Activated B cell treated with CpG ODN at 0.5 μM for 24 hours (primary cell): Measurements from ENCODE around the gene SVEP1. TPM values are rescaled to one million over a fixed set of nuclear protein-coding genes. Genes with fewer than 3 reads are reported as not detected.

Source experiments
- ATAC-seq: fragments of 200-7000 bp; cut with Tn5 transposase; one replicate; pipeline ENCODE4 v1.10.0; 2021; ENCODE audit warnings: low read depth, mild to moderate bottlenecking, moderate library complexity
- CTCF ChIA-PET: fragments of 350-600 bp; sonication (Branson Sonifier 250); formaldehyde crosslinking; loops from one replicate; lab custom pipeline; 2021; ENCODE audit warnings: antibody characterized with exemption; lab: Charles Lee
- POLR2A ChIA-PET: fragments of 350-600 bp; sonication (Branson Sonifier 250); formaldehyde crosslinking; loops from one replicate; lab custom pipeline; 2021; ENCODE audit warnings: antibody characterized with exemption; lab: Charles Lee
- DNase-seq: peaks from one replicate; pipeline ENCODE4 v3.0.0; 2022
- H3K27ac Mint-ChIP-seq: one replicate; pipeline ENCODE4 v1.8.0; 2020; ENCODE audit warnings: mixed read lengths
- H3K27me3 Mint-ChIP-seq: one replicate; pipeline ENCODE4 v1.8.0; 2021; ENCODE audit warnings: mixed read lengths
- H3K36me3 Mint-ChIP-seq: one replicate; pipeline ENCODE4 v1.8.0; 2021; ENCODE audit warnings: low read depth, mixed read lengths
- H3K4me1 Mint-ChIP-seq: one replicate; pipeline ENCODE4 v1.8.0; 2021; ENCODE audit warnings: mixed read lengths
- H3K4me3 Mint-ChIP-seq: one replicate; pipeline ENCODE4 v1.8.0; 2020; ENCODE audit warnings: mild to moderate bottlenecking, mixed read lengths
- H3K9me3 Mint-ChIP-seq: one replicate; pipeline ENCODE4 v1.8.0; 2020; ENCODE audit warnings: mixed read lengths
- CTCF ChIP-seq: fragments of 200-600 bp; IDR thresholded peaks from one replicate; pipeline ENCODE4 v1.8.0; 2022; ENCODE audit warnings: antibody characterized with exemption, mild to moderate bottlenecking
- intact Hi-C: fragments of 100-400 bp; cut with micrococcal nuclease; formaldehyde crosslinking; loops from one replicate; pipeline ENCODE4 v1.15.1; 2024
- total RNA-seq: library from RNA; stranded (reverse); gene quantifications from 2 replicates; pipeline ENCODE4 v1.2.3, GENCODE V29; 2022

Gene SVEP1
- total RNA-seq, 1 donor from 2014 or later: not detected

- intact Hi-C loops: loop anchor here (2.0 to 10.0 kb wide), 4 partner anchors 173 to 853 kb away; partner anchors contain the start of gene TXN
- no peak for DNase-seq
- no peak overlapping the region for H3K27ac Mint-ChIP-seq
Measured at GRCh38 chr9:110427497-110428104, 151.9 kb downstream of the SVEP1 start.

GRCh38 chr9:110426052-110426709 lies 153.4 kb downstream of the SVEP1 start:
- intact Hi-C loops: loop anchor here (2.0 to 10.0 kb wide), 4 partner anchors 171 to 851 kb away; partner anchors contain the start of gene TXN
- H3K4me1 Mint-ChIP-seq: no peaks in the 10 kb centered on the region
- H3K27ac Mint-ChIP-seq: no peak overlapping the region
- POLR2A ChIA-PET: no interaction called here
- no peak overlapping the region for H3K4me3 Mint-ChIP-seq
- CTCF ChIA-PET: no interaction called here
- no peak for ATAC-seq
- no peaks in the 10 kb centered on the region for H3K9me3 Mint-ChIP-seq
- peaks cover 2% of the 10 kb centered on the region for H3K27me3 Mint-ChIP-seq
- no peak for TF ChIP-seq CTCF
- no peaks in the 10 kb centered on the region for H3K36me3 Mint-ChIP-seq
- no peak for DNase-seq

More at GRCh38 chr9:110427497-110428104, 151.9 kb downstream of the SVEP1 start:
- ChIA-PET POLR2A (no interaction called here), CTCF (no interaction called here)
- no peak for ATAC-seq
- no peaks in the 10 kb centered on the region for H3K4me1 Mint-ChIP-seq
- no peaks in the 10 kb centered on the region for H3K9me3 Mint-ChIP-seq
- no peak overlapping the region for H3K4me3 Mint-ChIP-seq
- H3K27me3 Mint-ChIP-seq: peaks cover 2% of the 10 kb centered on the region
- no peak for TF ChIP-seq CTCF
- H3K36me3 Mint-ChIP-seq: no peaks in the 10 kb centered on the region

DNA sequence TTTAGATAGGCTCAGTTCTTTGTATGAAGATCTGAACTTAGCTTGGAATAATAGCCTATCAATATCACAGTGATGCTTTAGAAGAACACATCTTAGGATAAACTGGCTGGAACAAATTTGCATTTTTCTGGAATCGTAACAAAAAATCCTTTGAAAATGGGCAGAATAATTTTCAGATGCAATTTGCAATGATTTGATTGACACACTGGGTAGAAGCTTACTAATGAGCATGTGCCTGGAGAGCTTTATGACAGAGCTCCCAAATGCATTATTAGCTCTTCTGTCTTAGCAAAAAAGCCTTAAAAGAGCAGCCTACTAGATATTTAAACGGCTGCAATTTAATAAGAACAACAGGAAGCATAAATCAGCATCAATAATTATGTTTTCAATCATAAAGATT lies 165.1 kb downstream of the SVEP1 start:
- Mint-ChIP-seq H3K27ac (no peak overlapping the region), H3K27me3 (peaks cover 5% of the 10 kb centered on the region), H3K4me1 (no peaks in the 10 kb centered on the region), H3K36me3 (no peaks in the 10 kb centered on the region), H3K4me3 (no peak overlapping the region), H3K9me3 (no peaks in the 10 kb centered on the region)
- DNase-seq: no peak
- ChIA-PET CTCF (no interaction called here), POLR2A (no interaction called here)
- TF ChIP-seq CTCF: no peak
- no peak for ATAC-seq
- intact Hi-C loops: no loop called here

GRCh38 chr9:110410961-110411360 lies 168.6 kb downstream of the SVEP1 start:
- TF ChIP-seq CTCF: no peak
- H3K27me3 Mint-ChIP-seq: peaks cover 8% of the 10 kb centered on the region
- intact Hi-C loops: no loop called here
- H3K9me3 Mint-ChIP-seq: no peaks in the 10 kb centered on the region
- no peak overlapping the region for H3K4me3 Mint-ChIP-seq
- no peaks in the 10 kb centered on the region for H3K36me3 Mint-ChIP-seq
- POLR2A ChIA-PET: no interaction called here
- ATAC-seq: no peak
- no peak for DNase-seq
- CTCF ChIA-PET: no interaction called here
- H3K4me1 Mint-ChIP-seq: no peaks in the 10 kb centered on the region
- H3K27ac Mint-ChIP-seq: no peak overlapping the region

DNA sequence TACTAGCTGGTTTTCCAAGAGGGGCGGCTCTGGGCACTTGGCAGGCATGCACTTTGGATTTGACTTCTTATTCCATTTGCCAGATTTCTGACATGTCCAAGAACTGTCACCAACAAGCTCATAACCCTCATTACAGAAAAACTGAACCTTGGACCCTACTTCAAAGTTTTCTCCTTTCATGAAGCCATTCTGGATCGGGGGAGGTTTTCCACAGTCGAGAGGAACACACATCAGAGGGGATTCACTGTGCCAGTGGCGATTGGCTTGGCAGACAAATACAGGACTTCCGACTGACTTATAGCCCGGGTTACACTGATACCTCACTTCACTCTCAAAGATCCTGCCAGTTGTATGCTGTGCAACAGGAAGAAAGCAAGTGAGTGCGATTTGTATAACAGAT lies 170.9 kb downstream of the SVEP1 start:
- Mint-ChIP-seq H3K9me3 (no peaks in the 10 kb centered on the region), H3K4me3 (no peak overlapping the region), H3K27ac (no peak overlapping the region), H3K27me3 (peaks cover 8% of the 10 kb centered on the region), H3K36me3 (no peaks in the 10 kb centered on the region), H3K4me1 (no peaks in the 10 kb centered on the region)
- TF ChIP-seq CTCF: no peak
- intact Hi-C loops: no loop called here
- no peak for ATAC-seq
- POLR2A ChIA-PET: no interaction called here
- CTCF ChIA-PET: no interaction called here
- DNase-seq: no peak
